Fibroblast of villous mesenchyme (primary cell): ENCODE results near the gene SART1. TPM values are rescaled to one million over a fixed set of nuclear protein-coding genes. Genes with fewer than 3 reads are reported as not detected.

Experiments
- total RNA-seq: library from RNA; depleted of rRNA; stranded (reverse); fragments of >200 nt; gene quantifications from 2 replicates; pipeline ENCODE4 v1.2.3, GENCODE V29; 2012

Gene SART1
- total RNA-seq, 1 donor = 25.5 TPM

Other genes with a start within 250 kb of the SART1 start
- 33.2 and 42.2 TPM in 2 replicates for gene KAT5, start 249.5 kb upstream of the SART1 start, total RNA-seq
- 41.5 and 44.1 TPM in 2 replicates for gene RNASEH2C, start 240.9 kb upstream of the SART1 start, total RNA-seq
- 13.8 and 16.4 TPM in 2 replicates for gene AP5B1, start 180.8 kb upstream of the SART1 start, total RNA-seq
- gene OVOL1, start 174.7 kb upstream of the SART1 start, total RNA-seq = not detected in 2 replicates
- gene SNX32, start 127.8 kb upstream of the SART1 start, total RNA-seq = under 0.01 TPM in 1 of 2 replicates, not detected in the other
- gene CFL1, start 103.6 kb upstream of the SART1 start, total RNA-seq = 1,115 and 1,444 TPM in 2 replicates
- 71.2 and 75.7 TPM in 2 replicates for gene MUS81, start 101.3 kb upstream of the SART1 start, total RNA-seq
- gene EFEMP2, start 88.9 kb upstream of the SART1 start, total RNA-seq = 77.7 and 79.6 TPM in 2 replicates
- gene CTSW, start 81.9 kb upstream of the SART1 start, total RNA-seq = 0.43 TPM in 1 of 2 replicates, not detected in the other
- 144 and 158 TPM in 2 replicates for gene FIBP, start 73.3 kb upstream of the SART1 start, total RNA-seq
- 37.1 and 49.0 TPM in 2 replicates for gene CCDC85B, start 71.1 kb upstream of the SART1 start, total RNA-seq
- gene FOSL1, start 61.3 kb upstream of the SART1 start, total RNA-seq = 18.0 and 41.0 TPM in 2 replicates
- gene C11orf68, start 42.7 kb upstream of the SART1 start, total RNA-seq = 25.8 and 31.5 TPM in 2 replicates
- 216 and 218 TPM in 2 replicates for gene DRAP1, start 42.3 kb upstream of the SART1 start, total RNA-seq
- gene TSGA10IP, start 16.3 kb upstream of the SART1 start, total RNA-seq = not detected in 2 replicates
- gene EIF1AD, start 40.4 kb downstream of the SART1 start, total RNA-seq = 34.8 and 35.4 TPM in 2 replicates
- 19.9 and 24.8 TPM in 2 replicates for gene BANF1, start 40.8 kb downstream of the SART1 start, total RNA-seq
- under 0.01 TPM in 1 of 2 replicates, not detected in the other for gene CST6, start 50.3 kb downstream of the SART1 start, total RNA-seq
- gene CATSPER1, start 64.7 kb downstream of the SART1 start, total RNA-seq = under 0.01 and 0.43 TPM in 2 replicates
- under 0.01 TPM in 1 of 2 replicates, not detected in the other for gene GAL3ST3, start 87.4 kb downstream of the SART1 start, total RNA-seq
- 130 and 151 TPM in 2 replicates for gene SF3B2, start 90.6 kb downstream of the SART1 start, total RNA-seq
- gene PACS1, start 108.5 kb downstream of the SART1 start, total RNA-seq = 36.7 and 41.2 TPM in 2 replicates